Prostate gland (tissue), 2 donors: ENCODE data around the gene GNE. TPM values are rescaled to one million over a fixed set of nuclear protein-coding genes. Genes with fewer than 3 reads are reported as not detected.
"Not testable (repeated sequence)": the region's sequence is repeated elsewhere in the genome, so short reads cannot be mapped to it uniquely, and the experiment has no call there.

Source experiments
- DNase-seq: peaks from one replicate; pipeline ENCODE4 v3.0.0-alpha.2; 2019; ENCODE audit warnings: low spot score
- H3K27ac ChIP-seq, 2 donors: fragments of 200-600 bp; sonication (generic); 2 replicates each; pipeline ENCODE4 v1.5.1; 2017 to 2019
- H3K27me3 ChIP-seq: fragments of 200-600 bp; sonication (generic); replicated peaks from 2 replicates; pipeline ENCODE4 v1.5.1; 2019; ENCODE audit not compliant: insufficient read depth
- H3K36me3 ChIP-seq, 2 donors: fragments of 200-600 bp; sonication (generic); 1 replicate in 1 of 2; 2 replicates in 1 of 2; pipeline versions ENCODE4 v1.5.1 to v1.8.1; 2017 to 2019
- H3K4me1 ChIP-seq: fragments of 200-600 bp; sonication (generic); replicated peaks from 2 replicates; pipeline ENCODE4 v1.5.1; 2019
- H3K4me3 ChIP-seq, 2 donors: fragments of 200-600 bp; sonication (generic); 2 replicates each; pipeline ENCODE4 v1.5.1; 2017 to 2019
- H3K9me3 ChIP-seq: fragments of 200-600 bp; sonication (generic); 2 replicates; pipeline ENCODE4 v1.5.1; 2017
- POLR2A ChIP-seq: fragments of 450-650 bp; IDR thresholded peaks from one replicate; pipeline ENCODE4 v1.6.1; 2016; ENCODE audit warnings: antibody characterized with exemption, mild to moderate bottlenecking
- POLR2AphosphoS5 ChIP-seq: sonication (generic); formaldehyde crosslinking; IDR thresholded peaks from one replicate; pipeline ENCODE4 v1.6.1; 2017; ENCODE audit warnings: antibody characterized with exemption
- WGBS: methylation state at CpG from one replicate; pipeline ENCODE4 v1.1.5; 2018; 5-methylcytosine and 5-hydroxymethylcytosine counted together
- intact Hi-C: fragments of 100-400 bp; cut with DNase I; formaldehyde crosslinking; loops from one replicate; pipeline ENCODE4 v1.14.2; 2022
- total RNA-seq, 2 donors: library from RNA; depleted of rRNA; stranded (reverse); fragments of >200 nt; gene quantifications; one replicate each; pipeline ENCODE4 v1.1.0, GENCODE V29; 2016
- TF ChIP-seq, protein P1 (sequence below), 4 experiments: fragments of 200-600 bp in 2 of 4; fragments of 450-650 bp in 2 of 4; sonication (generic) in 2 of 4; IDR thresholded peaks; 1 replicate in 3 of 4; 2 replicates in 1 of 4; pipeline ENCODE4 v1.5.1; 2016 to 2019; ENCODE audit warnings: antibody characterized with exemption in 4 of 4, mild to moderate bottlenecking in 2 of 4, moderate library complexity in 2 of 4

Gene GNE
- total RNA-seq, 2 donors from 2014 or later: 34.5 to 54.0 TPM

DNA sequence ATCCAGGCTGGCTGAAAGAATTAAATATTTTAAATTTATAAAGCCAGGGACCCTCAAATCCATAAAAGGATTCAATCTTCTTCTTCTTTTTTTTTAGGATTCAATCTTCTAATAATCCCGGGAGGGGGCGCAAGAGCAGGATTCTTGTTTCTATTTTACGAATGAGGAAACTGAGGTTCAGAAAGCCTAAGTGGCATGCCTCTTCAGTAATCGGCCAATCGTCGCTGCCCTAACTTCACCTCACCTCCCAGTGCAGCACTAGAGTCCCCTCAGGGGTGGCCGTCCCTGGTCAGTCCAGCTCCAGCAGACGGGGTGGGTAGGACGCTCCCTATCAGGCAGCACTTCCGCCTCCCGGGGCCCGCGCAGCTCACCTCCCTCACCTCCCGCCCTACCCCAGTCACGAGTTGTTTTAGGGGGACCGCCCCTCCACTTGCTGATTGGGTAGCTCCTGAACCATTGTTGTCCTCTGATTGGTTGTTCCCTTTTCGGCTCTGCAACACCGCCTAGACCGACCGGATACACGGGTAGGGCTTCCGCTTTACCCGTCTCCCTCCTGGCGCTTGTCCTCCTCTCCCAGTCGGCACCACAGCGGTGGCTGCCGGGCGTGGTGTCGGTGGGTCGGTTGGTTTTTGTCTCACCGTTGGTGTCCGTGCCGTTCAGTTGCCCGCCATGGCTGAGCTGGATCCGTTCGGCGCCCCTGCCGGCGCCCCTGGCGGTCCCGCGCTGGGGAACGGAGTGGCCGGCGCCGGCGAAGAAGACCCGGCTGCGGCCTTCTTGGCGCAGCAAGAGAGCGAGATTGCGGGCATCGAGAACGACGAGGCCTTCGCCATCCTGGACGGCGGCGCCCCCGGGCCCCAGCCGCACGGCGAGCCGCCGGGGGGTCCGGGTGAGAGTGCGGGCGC, 67.6 kb downstream of the GNE start, which contains the start of gene CLTA:
Gene CLTA, plus strand, starts transcription at position 534 of the 902 bp plus-strand sequence. Its CDS starts 136 bp downstream, at position 670.
- under 1% methylated on average over 38 of the region's 68 CpGs for WGBS
- Histone ChIP-seq H3K27ac (peak within 1 kb of the TSS; percentile 81 to 90), H3K4me3 (peak within 1 kb of the TSS; percentile 95 to 96), H3K9me3 (no peaks in the 10 kb centered on the region), H3K4me1 (peaks cover 5% of the 10 kb centered on the region), H3K27me3 (no peaks in the 10 kb centered on the region), H3K36me3 (no peaks in the 10 kb centered on the region)
- TF ChIP-seq POLR2AphosphoS5 (peak; percentile 98), POLR2A (peak; percentile 87)
- TF ChIP-seq, protein P1, sequence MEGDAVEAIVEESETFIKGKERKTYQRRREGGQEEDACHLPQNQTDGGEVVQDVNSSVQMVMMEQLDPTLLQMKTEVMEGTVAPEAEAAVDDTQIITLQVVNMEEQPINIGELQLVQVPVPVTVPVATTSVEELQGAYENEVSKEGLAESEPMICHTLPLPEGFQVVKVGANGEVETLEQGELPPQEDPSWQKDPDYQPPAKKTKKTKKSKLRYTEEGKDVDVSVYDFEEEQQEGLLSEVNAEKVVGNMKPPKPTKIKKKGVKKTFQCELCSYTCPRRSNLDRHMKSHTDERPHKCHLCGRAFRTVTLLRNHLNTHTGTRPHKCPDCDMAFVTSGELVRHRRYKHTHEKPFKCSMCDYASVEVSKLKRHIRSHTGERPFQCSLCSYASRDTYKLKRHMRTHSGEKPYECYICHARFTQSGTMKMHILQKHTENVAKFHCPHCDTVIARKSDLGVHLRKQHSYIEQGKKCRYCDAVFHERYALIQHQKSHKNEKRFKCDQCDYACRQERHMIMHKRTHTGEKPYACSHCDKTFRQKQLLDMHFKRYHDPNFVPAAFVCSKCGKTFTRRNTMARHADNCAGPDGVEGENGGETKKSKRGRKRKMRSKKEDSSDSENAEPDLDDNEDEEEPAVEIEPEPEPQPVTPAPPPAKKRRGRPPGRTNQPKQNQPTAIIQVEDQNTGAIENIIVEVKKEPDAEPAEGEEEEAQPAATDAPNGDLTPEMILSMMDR (IDR thresholded peaks at IDR 0.05): peak; percentile 21 to 76 (median 56)
- peak; percentile 98 for DNase-seq
- intact Hi-C loops: loop anchor here (2.0 to 10.0 kb wide), 2 partner anchors 48 to 64 kb away; partner anchors contain the start of gene GNE

DNA sequence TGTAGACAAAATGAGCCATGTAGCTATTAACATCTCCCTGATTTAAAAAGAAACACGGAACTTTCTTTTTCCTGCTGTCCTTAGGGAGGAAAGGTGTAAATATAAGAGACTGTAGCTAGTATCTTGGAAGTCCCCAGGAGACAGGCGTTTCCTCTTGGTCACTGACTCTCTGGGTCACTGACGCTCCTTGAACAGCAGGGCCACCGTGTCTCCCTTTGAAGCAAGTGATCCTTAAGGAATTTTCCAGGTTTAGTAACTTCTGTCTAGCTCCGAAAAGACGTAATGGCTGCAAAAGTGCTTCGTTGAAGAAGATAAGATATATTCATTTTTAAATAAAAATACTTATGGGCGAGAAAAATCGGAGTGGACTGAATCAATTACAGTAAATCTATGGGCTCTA, 68.3 kb downstream of the GNE start:
- Histone ChIP-seq H3K36me3 (no peaks in the 10 kb centered on the region), H3K4me1 (peaks cover 5% of the 10 kb centered on the region)

DNA sequence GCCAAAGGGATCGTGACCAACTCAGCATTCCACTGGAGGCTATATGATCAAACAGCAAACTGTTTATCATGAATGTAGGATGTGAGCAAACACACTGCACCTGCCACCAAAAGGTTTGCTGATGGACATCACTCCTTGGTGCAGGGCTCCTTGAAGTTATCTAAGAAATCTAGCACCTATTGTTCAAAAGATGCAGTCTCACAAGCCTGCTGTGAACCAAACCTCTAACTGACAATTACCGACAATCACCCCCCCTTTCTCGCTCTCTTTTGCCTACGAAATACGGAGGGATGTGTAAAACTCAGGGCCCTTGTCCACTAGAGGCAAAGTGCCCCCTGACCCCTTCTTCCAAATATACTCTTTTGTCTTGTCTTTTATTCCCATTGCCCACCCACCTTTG, 70.0 kb downstream of the GNE start:
- no peak for TF ChIP-seq POLR2AphosphoS5
- TF ChIP-seq, protein P1 (IDR thresholded peaks at IDR 0.05): no peak
- TF ChIP-seq POLR2A: no peak
- H3K27ac ChIP-seq: no peak overlapping the region
- no peaks in the 10 kb centered on the region for H3K9me3 ChIP-seq
- H3K4me3 ChIP-seq: no peak overlapping the region
- 62% methylated on average over 5 of the region's 5 CpGs for WGBS
- H3K4me1 ChIP-seq: peaks cover 5% of the 10 kb centered on the region
- H3K27me3 ChIP-seq: no peaks in the 10 kb centered on the region
- no peak for DNase-seq
- H3K36me3 ChIP-seq: no peaks in the 10 kb centered on the region
- intact Hi-C loops: loop anchor here (2.0 kb wide), 1 partner anchor 141 kb away; no protein-coding TSS in a partner anchor

More for the DNA sequence above, 68.3 kb downstream of the GNE start:
- 7% methylated on average over 9 of the region's 9 CpGs for WGBS
- peak overlapping the region; percentile 81 to 90 for H3K27ac ChIP-seq
- H3K27me3 ChIP-seq: no peaks in the 10 kb centered on the region
- DNase-seq: no peak
- no peaks in the 10 kb centered on the region for H3K9me3 ChIP-seq
- no peak for TF ChIP-seq POLR2AphosphoS5
- TF ChIP-seq, protein P1 (IDR thresholded peaks at IDR 0.05): no peak
- no peak for TF ChIP-seq POLR2A
- intact Hi-C loops: loop anchor here (2.0 to 10.0 kb wide), 3 partner anchors 47 to 139 kb away; partner anchors contain the start of gene GNE
- peak overlapping the region; percentile 95 to 96 for H3K4me3 ChIP-seq

DNA sequence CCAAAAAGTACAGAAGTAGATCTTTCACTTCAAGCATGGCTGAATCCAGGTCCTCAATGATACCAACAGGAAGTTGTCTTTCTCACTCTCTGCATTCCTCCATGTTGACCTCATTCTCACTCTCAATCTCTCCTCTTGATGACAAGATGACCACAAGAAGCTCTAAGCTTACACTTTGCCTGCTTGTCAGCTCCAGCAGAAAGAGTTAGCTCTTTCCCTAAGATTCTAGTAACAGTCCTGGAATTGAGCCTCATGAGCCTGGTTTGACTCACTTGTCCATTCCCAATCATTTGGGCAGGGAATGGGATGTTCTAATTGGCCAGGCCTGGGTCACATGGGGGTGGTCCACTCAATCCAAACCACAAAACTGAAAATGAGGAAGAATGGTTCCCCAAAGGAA, 70.8 kb downstream of the GNE start:
- intact Hi-C loops: no loop called here
- TF ChIP-seq POLR2A: no peak
- TF ChIP-seq POLR2AphosphoS5: no peak
- TF ChIP-seq, protein P1 (IDR thresholded peaks at IDR 0.05): no peak
- Histone ChIP-seq H3K36me3 (no peaks in the 10 kb centered on the region), H3K27ac (no peak overlapping the region), H3K4me3 (no peak overlapping the region), H3K4me1 (peaks cover 5% of the 10 kb centered on the region), H3K27me3 (no peaks in the 10 kb centered on the region), H3K9me3 (no peaks in the 10 kb centered on the region)
- DNase-seq: no peak

DNA sequence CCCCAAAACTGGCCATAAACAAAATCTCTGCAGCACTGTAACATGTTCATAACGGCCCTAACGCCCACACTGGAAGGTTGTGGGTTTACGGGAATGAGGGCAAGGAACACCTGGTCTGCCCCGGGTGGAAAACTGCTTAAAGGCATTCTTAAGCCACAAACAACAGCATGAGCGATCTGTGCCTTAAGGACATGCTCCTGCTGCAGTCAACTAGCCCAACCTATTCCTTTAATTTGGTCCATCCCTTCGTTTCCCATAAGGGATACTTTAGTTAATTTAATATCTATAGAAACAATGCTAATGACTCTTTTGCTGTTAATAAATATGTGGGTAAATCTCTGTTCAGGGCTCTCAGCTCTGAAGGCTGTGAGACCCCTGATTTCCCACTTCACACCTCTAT, 78.0 kb downstream of the GNE start:
- H3K27ac ChIP-seq, intact Hi-C loops, DNase-seq, H3K4me3 ChIP-seq, H3K4me1 ChIP-seq, H3K9me3 ChIP-seq, H3K36me3 ChIP-seq, H3K27me3 ChIP-seq: not testable (repeated sequence)
- 83% methylated on average over 6 of the region's 6 CpGs for WGBS
